H9 (cell line): ENCODE measurements around the gene SLC9A2. TPM values are rescaled to one million over a fixed set of nuclear protein-coding genes. Genes with fewer than 3 reads are reported as not detected.

Source experiments
- DNase-seq: peaks from one replicate; pipeline ENCODE4 v3.0.0-alpha.2; 2017
- H2AFZ ChIP-seq: one replicate; pipeline ENCODE4 v1.6.1; 2013; ENCODE audit warnings: mild to moderate bottlenecking, low read length, control low read depth, moderate library complexity
- H2AK5ac ChIP-seq: 2 replicates; pipeline ENCODE4 v1.6.1; 2013; ENCODE audit warnings: low read length, control low read depth, mixed read lengths; ENCODE audit not compliant: insufficient read length
- H2BK120ac ChIP-seq: one replicate; pipeline ENCODE4 v1.6.1; 2013; ENCODE audit warnings: low read depth, mild to moderate bottlenecking, low read length, control low read depth, inconsistent platforms; ENCODE audit not compliant: poor library complexity, severe bottlenecking
- H2BK12ac ChIP-seq: 2 replicates; pipeline ENCODE4 v1.6.1; 2013; ENCODE audit warnings: low read length, control low read depth, mixed read lengths, low read depth; ENCODE audit not compliant: insufficient read length
- H2BK15ac ChIP-seq: 2 replicates; pipeline ENCODE4 v1.6.1; 2013; ENCODE audit warnings: low read depth, low read length, control low read depth
- H2BK20ac ChIP-seq: one replicate; pipeline ENCODE4 v1.6.1; 2013; ENCODE audit warnings: low read depth, mild to moderate bottlenecking, low read length, control low read depth, inconsistent platforms; ENCODE audit not compliant: poor library complexity, severe bottlenecking
- H2BK5ac ChIP-seq: 2 replicates; pipeline ENCODE4 v1.6.1; 2013; ENCODE audit warnings: low read length, control low read depth, mixed read lengths; ENCODE audit not compliant: insufficient read length
- H3K14ac ChIP-seq: 2 replicates; pipeline ENCODE4 v1.6.1; 2013; ENCODE audit warnings: low read length, control low read depth; ENCODE audit not compliant: insufficient read depth
- H3K18ac ChIP-seq: 2 replicates; pipeline ENCODE4 v1.6.1; 2013; ENCODE audit warnings: low read depth, mild to moderate bottlenecking, mixed read lengths, low read length, control low read depth; ENCODE audit not compliant: insufficient read length
- H3K23ac ChIP-seq: 2 replicates; pipeline ENCODE4 v1.6.1; 2013; ENCODE audit warnings: low read length, control low read depth, mixed read lengths, low read depth; ENCODE audit not compliant: insufficient read length
- H3K23me2 ChIP-seq: 2 replicates; pipeline ENCODE4 v1.6.1; 2013; ENCODE audit warnings: low read depth, mild to moderate bottlenecking, mixed read lengths, low read length, control low read depth; ENCODE audit not compliant: insufficient read length, poor library complexity, severe bottlenecking
- H3K27ac ChIP-seq: 2 replicates; pipeline ENCODE4 v1.5.1; 2013; ENCODE audit warnings: low read length, control low read depth, mixed read lengths, low read depth; ENCODE audit not compliant: insufficient read length
- H3K27me3 ChIP-seq: 2 replicates; pipeline ENCODE4 v1.6.1; 2013; ENCODE audit warnings: low read length, control low read depth, inconsistent platforms; ENCODE audit not compliant: insufficient read depth
- H3K4ac ChIP-seq: 2 replicates; pipeline ENCODE4 v1.6.1; 2013; ENCODE audit warnings: low read depth, mild to moderate bottlenecking, control low read depth, inconsistent platforms, low read length, moderate library complexity
- H3K4me1 ChIP-seq: 2 replicates; pipeline ENCODE4 v1.6.1; 2013; ENCODE audit warnings: low read length, control low read depth, inconsistent platforms; ENCODE audit not compliant: insufficient read depth
- H3K4me2 ChIP-seq: 2 replicates; pipeline ENCODE4 v1.6.1; 2013; ENCODE audit warnings: low read length, control low read depth, mixed read lengths; ENCODE audit not compliant: insufficient read length, insufficient read depth
- H3K56ac ChIP-seq: 2 replicates; pipeline ENCODE4 v1.6.1; 2013; ENCODE audit warnings: low read depth, mild to moderate bottlenecking, mixed read lengths, low read length, control low read depth; ENCODE audit not compliant: insufficient read length
- H3K79me1 ChIP-seq: 2 replicates; pipeline ENCODE4 v1.6.1; 2013; ENCODE audit warnings: low read depth, mild to moderate bottlenecking, moderate library complexity, low read length, control low read depth, inconsistent platforms; ENCODE audit not compliant: insufficient read depth, poor library complexity, severe bottlenecking
- H3K79me2 ChIP-seq: 2 replicates; pipeline ENCODE4 v1.6.1; 2013; ENCODE audit warnings: low read length, control low read depth, inconsistent platforms; ENCODE audit not compliant: insufficient read depth
- H3K9ac ChIP-seq: 2 replicates; pipeline ENCODE4 v1.6.1; 2013; ENCODE audit warnings: low read length, control low read depth, mixed read lengths; ENCODE audit not compliant: insufficient read length; ENCODE audit errors: extremely low read depth
- H3K9me3 ChIP-seq: one replicate; pipeline ENCODE4 v1.6.1; 2013; ENCODE audit warnings: low read depth, low read length, inconsistent platforms; ENCODE audit not compliant: control insufficient read depth
- H3T11ph ChIP-seq: one replicate; pipeline ENCODE4 v1.6.1; 2013; ENCODE audit warnings: mild to moderate bottlenecking, low read length, control low read depth, inconsistent platforms
- H4K20me1 ChIP-seq: one replicate; pipeline ENCODE4 v1.6.1; 2013; ENCODE audit not compliant: control insufficient read depth, insufficient read length, insufficient read depth
- H4K5ac ChIP-seq: 2 replicates; pipeline ENCODE4 v1.6.1; 2013; ENCODE audit warnings: low read depth, mild to moderate bottlenecking, mixed read lengths, low read length, control low read depth; ENCODE audit not compliant: insufficient read length
- H4K8ac ChIP-seq: replicated peaks from 2 replicates; pipeline ENCODE4 v1.6.1; 2013; ENCODE audit warnings: low read length, control low read depth, mixed read lengths, low read depth; ENCODE audit not compliant: insufficient read length
- H4K91ac ChIP-seq: 2 replicates; pipeline ENCODE4 v1.6.1; 2013; ENCODE audit warnings: low read depth, mild to moderate bottlenecking, moderate library complexity, mixed read lengths, low read length, control low read depth; ENCODE audit not compliant: insufficient read length
- H3K27ac Mint-ChIP-seq, 3 experiments: 2 replicates in 2 of 3; 3 replicates in 1 of 3; pipeline ENCODE4 v1.8.0; 2020 to 2021; ENCODE audit warnings: mixed read lengths in 3 of 3, mild to moderate bottlenecking in 1 of 3, moderate library complexity in 1 of 3
- H3K27me3 Mint-ChIP-seq: 2 replicates; pipeline ENCODE4 v1.8.0; 2021; ENCODE audit warnings: low read depth, mild to moderate bottlenecking, moderate library complexity, mixed read lengths
- H3K36me3 Mint-ChIP-seq, 3 experiments: 2 replicates in 2 of 3; 3 replicates in 1 of 3; pipeline ENCODE4 v1.8.0; 2020 to 2021; ENCODE audit warnings: low read depth in 3 of 3, mixed read lengths in 3 of 3; ENCODE audit not compliant: insufficient read depth in 1 of 3
- H3K4me1 Mint-ChIP-seq, 2 experiments: 2 replicates each; pipeline ENCODE4 v1.8.0; 2020; ENCODE audit warnings: mixed read lengths in 2 of 2
- H3K4me3 Mint-ChIP-seq, 2 experiments: 2 replicates in 1 of 2; 3 replicates in 1 of 2; pipeline ENCODE4 v1.8.0; 2020 to 2021; ENCODE audit warnings: mild to moderate bottlenecking in 2 of 2, mixed read lengths in 2 of 2, moderate library complexity in 1 of 2
- H3K9me3 Mint-ChIP-seq, 2 experiments: 2 replicates in 1 of 2; 3 replicates in 1 of 2; pipeline ENCODE4 v1.8.0; 2020; ENCODE audit warnings: mild to moderate bottlenecking in 2 of 2, mixed read lengths in 2 of 2, moderate library complexity in 1 of 2
- CTCF ChIP-seq: fragments of 200-600 bp; sonication (generic); conservative IDR thresholded peaks from 3 replicates; pipeline ENCODE4 v1.8.0; 2021; ENCODE audit warnings: antibody characterized with exemption, mild to moderate bottlenecking
- WGBS: extraction: QIAGEN DNeasy Blood & Tissue Kit; methylation state at CpG from one replicate; pipeline ENCODE4 v1.1.7; 2013; ENCODE audit warnings: missing lambda C conversion rate, low lambda C conversion rate, mixed read lengths; ENCODE audit not compliant: insufficient read length; ENCODE audit errors: extremely low coverage; 5-methylcytosine and 5-hydroxymethylcytosine counted together
- total RNA-seq: library from RNA; stranded (reverse); gene quantifications from 2 replicates; pipeline ENCODE4 v1.2.1, GENCODE V29; 2021

SLC9A2 gene
- total RNA-seq, 1 experiment from 2014 or later: 0.04 TPM

GRCh38 chr2:102677244-102678215 lies 58.2 kb downstream of the SLC9A2 start:
- no CpG with 5 or more reads among the region's 4 CpGs for WGBS
- H3K4me3 Mint-ChIP-seq: no peak overlapping the region
- H3K23me2 ChIP-seq: no peaks in the 10 kb centered on the region
- H4K5ac ChIP-seq: no peak overlapping the region
- H3K9me3 ChIP-seq: no peaks in the 10 kb centered on the region
- H3K14ac ChIP-seq: no peak overlapping the region
- H3K27me3 Mint-ChIP-seq: peaks cover 2% of the 10 kb centered on the region
- H3K79me1 ChIP-seq: no peaks in the 10 kb centered on the region
- H3K79me2 ChIP-seq: no peaks in the 10 kb centered on the region
- no peak overlapping the region for H3K23ac ChIP-seq
- no peak overlapping the region for H4K91ac ChIP-seq
- no peak overlapping the region for H2BK120ac ChIP-seq
- H3K4me2 ChIP-seq: no peak overlapping the region
- no peak overlapping the region for H3T11ph ChIP-seq
- DNase-seq: no peak
- no peak overlapping the region for H3K56ac ChIP-seq
- H2BK20ac ChIP-seq: no peak overlapping the region
- H3K4me1 ChIP-seq: no peaks in the 10 kb centered on the region
- no peak overlapping the region for H3K4ac ChIP-seq
- H2BK15ac ChIP-seq: no peak overlapping the region
- no peak overlapping the region for H3K18ac ChIP-seq
- H4K8ac ChIP-seq: no peak overlapping the region
- H3K27ac Mint-ChIP-seq: no peak overlapping the region
- H3K9me3 Mint-ChIP-seq: peaks cover 0 to 2% of the 10 kb centered on the region in 2 experiments; a peak in 1 of 5 replicates
- H2AK5ac ChIP-seq: no peak overlapping the region
- no peak overlapping the region for H2BK5ac ChIP-seq
- H2BK12ac ChIP-seq: no peak overlapping the region
- TF ChIP-seq CTCF: no peak
- no peaks in the 10 kb centered on the region for H3K4me1 Mint-ChIP-seq
- no peaks in the 10 kb centered on the region for H3K36me3 Mint-ChIP-seq
- H4K20me1 ChIP-seq: no peaks in the 10 kb centered on the region
- H3K9ac ChIP-seq: no peak overlapping the region
- no peak overlapping the region for H2AFZ ChIP-seq
- H3K27ac ChIP-seq: no peak overlapping the region
- no peaks in the 10 kb centered on the region for H3K27me3 ChIP-seq
